Calu3 (cell line): Measurements from ENCODE around the gene GRAMD1B. TPM values are rescaled to one million over a fixed set of nuclear protein-coding genes. Genes with fewer than 3 reads are reported as not detected.

Experiments used
- BruUV-seq: library from RNA; stranded (reverse); fragments of 400-500 nt; replicated peaks from 2 replicates; lab custom pipeline; 2021; lab: Mats Ljungman, UMichigan
- CTCF ChIA-PET: fragments of 300-600 bp; sonication (Branson Sonifier 250); formaldehyde crosslinking; loops from one replicate; lab custom pipeline; 2022; ENCODE audit warnings: antibody characterized with exemption; lab: Charles Lee
- DNase-seq: peaks from one replicate; pipeline ENCODE4 v3.0.0; 2022
- H3K27ac Mint-ChIP-seq: one replicate; pipeline ENCODE4 v1.8.0; 2022; ENCODE audit warnings: mixed read lengths; ENCODE audit not compliant: unreplicated experiment
- H3K27me3 Mint-ChIP-seq: one replicate; pipeline ENCODE4 v1.8.0; 2022; ENCODE audit warnings: mixed read lengths; ENCODE audit not compliant: unreplicated experiment
- H3K36me3 Mint-ChIP-seq: one replicate; pipeline ENCODE4 v1.8.0; 2022; ENCODE audit warnings: mild to moderate bottlenecking, moderate library complexity, mixed read lengths; ENCODE audit not compliant: insufficient read depth, unreplicated experiment
- H3K4me1 Mint-ChIP-seq: one replicate; pipeline ENCODE4 v1.8.0; 2022; ENCODE audit warnings: mild to moderate bottlenecking, low read depth, mixed read lengths; ENCODE audit not compliant: unreplicated experiment
- H3K4me3 Mint-ChIP-seq: one replicate; pipeline ENCODE4 v1.8.0; 2022; ENCODE audit warnings: mild to moderate bottlenecking, low read depth, moderate library complexity, mixed read lengths; ENCODE audit not compliant: unreplicated experiment
- H3K9me3 Mint-ChIP-seq: one replicate; pipeline ENCODE4 v1.8.0; 2022; ENCODE audit warnings: low read depth, mixed read lengths; ENCODE audit not compliant: unreplicated experiment
- CTCF ChIP-seq: fragments of 200-600 bp; IDR thresholded peaks from one replicate; pipeline ENCODE4 v1.8.0; 2022; ENCODE audit warnings: antibody characterized with exemption; ENCODE audit not compliant: unreplicated experiment
- intact Hi-C: fragments of 100-400 bp; cut with micrococcal nuclease; formaldehyde crosslinking; loops from one replicate; pipeline ENCODE4 v1.10.0; 2022; ENCODE audit not compliant: unreplicated experiment
- total RNA-seq: library from RNA; stranded (reverse); gene quantifications from 2 replicates; pipeline ENCODE4 v1.2.3, GENCODE V29; 2022

Gene GRAMD1B
- total RNA-seq, 1 experiment from 2014 or later, result 5.9 TPM

DNA sequence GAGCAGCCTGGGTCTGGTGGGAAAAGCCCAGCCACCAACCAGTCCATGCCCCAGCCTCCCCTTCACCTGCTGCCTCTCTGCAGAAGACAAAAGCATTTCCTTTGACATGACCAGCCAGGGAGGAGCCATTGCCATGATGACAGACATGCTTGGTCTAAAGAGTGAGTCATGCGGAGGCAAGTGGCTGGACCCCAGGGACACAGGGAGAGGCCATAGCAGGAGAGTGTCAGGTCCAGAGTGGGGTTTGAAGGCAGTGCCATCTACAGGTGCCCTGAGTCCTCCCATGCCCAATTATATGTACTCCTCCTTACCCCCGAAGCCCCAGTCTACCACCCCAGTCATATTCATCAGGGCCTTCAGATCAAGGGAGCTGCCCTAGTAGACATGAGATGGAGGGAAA lies 157.0 kb downstream of the GRAMD1B start:
- Mint-ChIP-seq H3K9me3 (no peaks in the 10 kb centered on the region), H3K27ac (no peak overlapping the region), H3K4me1 (peaks cover 62% of the 10 kb centered on the region), H3K4me3 (no peak overlapping the region), H3K36me3 (peaks cover 14% of the 10 kb centered on the region), H3K27me3 (no peaks in the 10 kb centered on the region)
- intact Hi-C loops, result loop anchor here (10.0 kb wide), 1 partner anchor 58 kb away; no protein-coding TSS in a partner anchor
- no peak for TF ChIP-seq CTCF
- BruUV-seq, result no TSS peak
- CTCF ChIA-PET, result interaction anchor here (0.6 kb wide), 1 partner anchor 52 kb away, joined by 3 read pairs; no protein-coding TSS in a partner anchor
- no peak for DNase-seq

DNA sequence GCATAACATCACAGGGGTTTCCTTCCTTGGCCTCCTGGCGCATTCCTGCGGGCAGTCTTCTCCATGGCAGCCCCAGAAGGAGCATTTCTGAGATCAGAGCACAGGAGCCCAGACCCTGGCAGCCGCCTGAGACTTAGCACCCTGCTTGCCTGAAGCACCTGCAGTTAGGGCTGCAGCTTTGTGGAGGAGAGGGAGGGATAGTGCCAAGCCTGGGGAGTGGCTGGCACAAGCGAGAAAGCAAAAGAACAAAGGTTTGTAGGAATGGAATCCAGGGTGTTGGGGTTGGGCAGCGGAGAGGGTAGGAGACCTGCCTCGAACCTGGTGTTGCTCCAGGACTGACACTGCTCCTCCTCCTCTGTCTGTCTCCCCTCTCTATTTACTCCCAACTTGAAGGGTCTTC lies 157.5 kb downstream of the GRAMD1B start:
- peak overlapping the region; percentile 78 for H3K27ac Mint-ChIP-seq
- no TSS peak for BruUV-seq
- H3K9me3 Mint-ChIP-seq, result no peaks in the 10 kb centered on the region
- no peak for DNase-seq
- CTCF ChIA-PET, result interaction anchor here (0.6 kb wide), 1 partner anchor 74 kb away, joined by 3 read pairs; no protein-coding TSS in a partner anchor
- no peak for TF ChIP-seq CTCF
- no peaks in the 10 kb centered on the region for H3K27me3 Mint-ChIP-seq
- H3K4me3 Mint-ChIP-seq, result peak overlapping the region; percentile 6
- intact Hi-C loops, result loop anchor here (10.0 kb wide), 1 partner anchor 57 kb away; no protein-coding TSS in a partner anchor
- peaks cover 19% of the 10 kb centered on the region for H3K36me3 Mint-ChIP-seq
- peaks cover 67% of the 10 kb centered on the region for H3K4me1 Mint-ChIP-seq

- Mint-ChIP-seq H3K4me1 (peaks cover 61% of the 10 kb centered on the region), H3K27me3 (no peaks in the 10 kb centered on the region), H3K27ac (peak overlapping the region; percentile 78), H3K4me3 (peak overlapping the region; percentile 6), H3K36me3 (peaks cover 20% of the 10 kb centered on the region), H3K9me3 (no peaks in the 10 kb centered on the region)
- intact Hi-C loops, result loop anchor here (10.0 kb wide), 1 partner anchor 57 kb away; no protein-coding TSS in a partner anchor
- peak; percentile 49 for DNase-seq
- CTCF ChIA-PET, result interaction anchor here (0.6 kb wide), 1 partner anchor 75 kb away, joined by 3 read pairs; no protein-coding TSS in a partner anchor
- TF ChIP-seq CTCF, result no peak
- no TSS peak for BruUV-seq
Observed at GRCh38 chr11:123588117-123588863, 158.2 kb downstream of the GRAMD1B start.

- H3K27ac Mint-ChIP-seq, result peak overlapping the region; percentile 78
- H3K4me1 Mint-ChIP-seq, result peaks cover 66% of the 10 kb centered on the region
- BruUV-seq, result no TSS peak
- CTCF ChIA-PET, result no interaction called here
- no peak overlapping the region for H3K4me3 Mint-ChIP-seq
- TF ChIP-seq CTCF, result no peak
- DNase-seq, result no peak
- no peaks in the 10 kb centered on the region for H3K27me3 Mint-ChIP-seq
- H3K9me3 Mint-ChIP-seq, result no peaks in the 10 kb centered on the region
- intact Hi-C loops, result loop anchor here (10.0 kb wide), 1 partner anchor 56 kb away; no protein-coding TSS in a partner anchor
- H3K36me3 Mint-ChIP-seq, result peaks cover 20% of the 10 kb centered on the region
Observed at GRCh38 chr11:123588864-123589262, 158.8 kb downstream of the GRAMD1B start.
